Measurements from ENCODE around the gene CCR1.

CCR1 gene

DNA sequence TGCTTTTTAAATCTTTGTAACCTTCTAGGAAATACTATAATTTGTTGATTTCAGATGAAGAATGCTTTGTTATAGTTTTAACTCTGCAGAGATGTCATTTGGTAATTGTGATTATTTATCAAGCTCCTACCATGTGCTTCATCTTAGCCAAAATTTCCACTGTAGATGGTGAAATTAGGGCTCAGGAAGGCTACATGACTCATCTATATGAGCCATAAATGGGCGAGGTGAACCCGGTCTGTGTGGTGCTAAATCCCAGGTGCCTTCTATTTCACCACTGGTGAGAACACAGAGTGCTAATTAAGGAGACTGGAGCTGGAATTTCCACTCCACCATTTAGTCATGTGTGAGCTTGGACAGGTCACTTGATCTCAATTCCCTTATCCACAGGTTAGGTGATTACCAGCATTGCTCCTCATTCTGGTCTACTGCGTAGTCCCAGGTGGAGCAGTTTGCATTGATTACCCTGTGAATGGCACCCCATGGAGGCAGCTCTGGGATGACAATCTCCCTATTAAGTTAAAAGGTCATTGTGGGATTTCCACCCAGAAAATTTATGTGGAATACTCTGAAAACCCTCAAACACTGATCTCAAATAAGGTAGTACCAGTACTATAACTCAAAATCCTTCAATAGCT is 31.3 kb upstream of the CCR1 start:
- no peak for DNase-seq (ENCODE audit: low read depth)
- TF ChIP-seq CTCF (IDR thresholded peaks at IDR 0.05; ENCODE audit: low read depth, low read length, missing control alignments) = no peak
- H3K4me3 ChIP-seq (ENCODE audit: low read depth, low read length) = no peak overlapping the region

DNA sequence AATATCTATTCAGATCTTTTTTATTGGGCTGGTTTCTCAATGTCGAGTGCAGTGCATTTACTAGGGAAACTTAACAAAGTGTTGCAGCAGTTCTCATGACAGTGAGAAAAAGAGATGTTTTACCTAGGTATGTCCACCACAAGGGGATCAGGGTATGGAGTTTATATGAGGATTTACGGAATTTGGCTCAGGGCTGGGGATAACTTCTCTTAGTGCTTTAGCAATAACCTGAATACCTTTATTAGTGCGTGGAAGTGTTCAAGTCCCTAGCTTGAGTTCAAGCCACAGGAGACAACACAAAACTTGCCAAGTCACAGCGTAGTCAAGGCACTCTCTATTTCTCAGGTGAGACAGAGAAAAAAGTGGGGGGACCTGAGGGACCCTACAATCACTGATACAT is 30.3 kb upstream of the CCR1 start:
- H3K4me3 ChIP-seq (ENCODE audit: low read depth, low read length) = no peak overlapping the region
- DNase-seq (ENCODE audit: low read depth) = no peak
- TF ChIP-seq CTCF (IDR thresholded peaks at IDR 0.05; ENCODE audit: low read depth, low read length, missing control alignments) = no peak

- H3K4me3 ChIP-seq (ENCODE audit: low read depth, low read length) = no peak overlapping the region
- TF ChIP-seq CTCF (IDR thresholded peaks at IDR 0.05; ENCODE audit: low read depth, low read length, missing control alignments) = no peak
- DNase-seq (ENCODE audit: low read depth) = no peak
Observed at GRCh38 chr3:46236294-46237054, 28.4 kb upstream of the CCR1 start.

GRCh38 chr3:46235425-46235824 is 27.3 kb upstream of the CCR1 start:
- TF ChIP-seq CTCF (IDR thresholded peaks at IDR 0.05; ENCODE audit: low read depth, low read length, missing control alignments) = no peak
- DNase-seq (ENCODE audit: low read depth) = no peak
- H3K4me3 ChIP-seq (ENCODE audit: low read depth, low read length) = no peak overlapping the region

DNA sequence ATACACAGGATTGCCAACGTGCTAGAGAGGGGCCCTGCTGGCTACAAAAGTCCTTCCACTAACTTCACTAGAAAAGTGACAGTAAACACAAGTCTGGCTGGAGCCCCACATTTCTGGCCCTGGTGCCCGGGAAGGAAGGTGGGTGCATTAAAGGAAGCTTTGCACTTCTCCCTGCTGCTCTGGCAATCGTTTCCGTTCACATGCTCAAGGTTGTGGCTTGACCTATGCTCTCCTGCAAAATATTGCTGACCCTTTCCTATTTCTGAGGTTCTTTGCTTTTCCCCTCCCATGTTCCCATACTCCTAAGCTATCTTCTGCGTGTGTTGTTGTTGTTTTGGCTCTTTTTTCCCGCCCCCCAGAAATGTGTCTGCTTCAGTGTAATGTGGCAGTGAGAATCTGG is 25.1 kb upstream of the CCR1 start:
- no peak for DNase-seq (ENCODE audit: low read depth)
- no peak for TF ChIP-seq CTCF (IDR thresholded peaks at IDR 0.05; ENCODE audit: low read depth, low read length, missing control alignments)
- H3K4me3 ChIP-seq (ENCODE audit: low read depth, low read length) = no peak overlapping the region

- TF ChIP-seq CTCF (IDR thresholded peaks at IDR 0.05; ENCODE audit: low read depth, low read length, missing control alignments) = no peak
- DNase-seq (ENCODE audit: low read depth) = no peak
- H3K4me3 ChIP-seq (ENCODE audit: low read depth, low read length) = no peak overlapping the region
Observed at GRCh38 chr3:46231323-46231722, 23.2 kb upstream of the CCR1 start.

Data from GM12864 (cell line).